Measurements from ENCODE around the gene NDUFV2. TPM values are rescaled to one million over a fixed set of nuclear protein-coding genes. Genes with fewer than 3 reads are reported as not detected.

NDUFV2 gene
- total RNA-seq, 1 experiment from 2014 or later = 211 TPM

DNA sequence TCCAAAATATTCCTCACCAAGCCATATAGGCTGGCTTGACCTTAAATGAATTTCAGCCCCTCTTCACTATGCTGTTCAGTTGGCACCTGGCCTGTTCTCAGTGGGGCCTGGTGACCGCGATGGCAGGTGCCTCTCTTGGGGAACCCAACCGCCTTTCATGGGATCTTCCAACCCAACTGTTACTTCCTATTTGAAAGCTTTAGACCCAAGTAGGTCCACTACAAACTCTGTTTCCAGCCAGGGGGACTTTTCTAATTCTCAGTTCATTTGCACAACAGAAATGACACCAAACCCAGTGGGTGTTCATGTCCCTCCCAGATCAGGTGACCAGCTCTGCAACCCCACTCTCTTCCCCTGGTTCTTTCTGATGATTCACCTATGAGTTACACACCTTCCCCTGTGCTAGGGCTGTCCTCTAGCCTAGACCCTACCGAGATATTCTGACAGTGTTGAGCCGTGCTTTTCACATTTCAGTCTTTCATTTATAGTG lies 35.6 kb upstream of the NDUFV2 start:
- Histone ChIP-seq H3K27me3 (replicated peaks; ENCODE audit: control insufficient read depth, insufficient read depth, low read length) (no peaks in the 10 kb centered on the region), H3K36me3 (ENCODE audit: control insufficient read depth, insufficient read depth, low read length) (no peaks in the 10 kb centered on the region), H3K4me3 (ENCODE audit: low read depth, low read length) (no peak overlapping the region), H3K4me1 (no peaks in the 10 kb centered on the region; the same call in 1 of the 2 replicates), H3K9me3 (no peaks in the 10 kb centered on the region)
- Mint-ChIP-seq H3K36me3 (ENCODE audit: insufficient read depth, unreplicated experiment) (no peaks in the 10 kb centered on the region), H3K4me3 (ENCODE audit: unreplicated experiment) (no peak overlapping the region), H3K4me1 (ENCODE audit: low read depth, unreplicated experiment) (peaks cover 14% of the 10 kb centered on the region), H3K9me3 (ENCODE audit: unreplicated experiment) (no peaks in the 10 kb centered on the region), H3K27ac (ENCODE audit: unreplicated experiment) (no peak overlapping the region), H3K27me3 (ENCODE audit: insufficient read depth, unreplicated experiment) (no peaks in the 10 kb centered on the region)
- ChIA-PET CTCF (no interaction called here), POLR2A (interaction anchor here (0.6 kb wide), 1 partner anchor 408 kb away, joined by 5 read pairs; no protein-coding TSS in a partner anchor)
- no peak for DNase-seq
- intact Hi-C loops (cut with micrococcal nuclease; ENCODE audit: unreplicated experiment) = no loop called here
- BruUV-seq (replicated peaks) = no TSS peak
- TF ChIP-seq CTCF (IDR thresholded peaks at IDR 0.05; ENCODE audit: insufficient read depth in 1 of 2, low read depth in 1 of 2, low read length in 1 of 2, severe bottlenecking in 1 of 2, unreplicated experiment in 1 of 2) = no peak

DNA sequence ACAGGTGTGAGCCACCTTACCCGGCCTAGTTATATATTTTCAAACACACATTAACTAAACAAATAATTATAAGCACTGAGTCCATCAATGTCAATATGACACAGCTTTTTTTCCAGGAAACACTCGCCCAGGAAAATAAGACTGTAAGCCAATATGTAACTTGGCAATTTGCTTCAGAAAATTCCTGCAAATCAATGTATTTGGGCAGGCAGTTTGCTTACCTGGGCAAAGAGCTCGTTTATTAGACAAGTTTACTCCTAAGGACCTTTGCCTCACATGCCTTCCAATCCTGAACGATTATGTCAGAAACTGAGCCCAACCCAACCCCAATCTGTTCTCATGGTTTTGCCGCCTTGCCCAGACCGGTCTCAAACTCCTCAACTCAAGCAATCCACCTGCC lies 34.7 kb upstream of the NDUFV2 start:
- Histone ChIP-seq H3K9me3 (no peaks in the 10 kb centered on the region), H3K4me1 (no peaks in the 10 kb centered on the region; the same call in 1 of the 2 replicates), H3K27me3 (replicated peaks; ENCODE audit: control insufficient read depth, insufficient read depth, low read length) (no peaks in the 10 kb centered on the region), H3K4me3 (ENCODE audit: low read depth, low read length) (no peak overlapping the region), H3K36me3 (ENCODE audit: control insufficient read depth, insufficient read depth, low read length) (no peaks in the 10 kb centered on the region)
- DNase-seq = no peak
- H3K4me1 Mint-ChIP-seq (ENCODE audit: low read depth, unreplicated experiment) = peaks cover 14% of the 10 kb centered on the region
- no peak for TF ChIP-seq CTCF (IDR thresholded peaks at IDR 0.05; ENCODE audit: insufficient read depth in 1 of 2, low read depth in 1 of 2, low read length in 1 of 2, severe bottlenecking in 1 of 2, unreplicated experiment in 1 of 2)
- no peaks in the 10 kb centered on the region for H3K9me3 Mint-ChIP-seq (ENCODE audit: unreplicated experiment)
- H3K36me3 Mint-ChIP-seq (ENCODE audit: insufficient read depth, unreplicated experiment) = no peaks in the 10 kb centered on the region
- BruUV-seq (replicated peaks) = no TSS peak
- H3K4me3 Mint-ChIP-seq (ENCODE audit: unreplicated experiment) = no peak overlapping the region
- ChIA-PET CTCF (no interaction called here), POLR2A (no interaction called here)
- intact Hi-C loops (cut with micrococcal nuclease; ENCODE audit: unreplicated experiment) = no loop called here
- no peaks in the 10 kb centered on the region for H3K27me3 Mint-ChIP-seq (ENCODE audit: insufficient read depth, unreplicated experiment)
- no peak overlapping the region for H3K27ac Mint-ChIP-seq (ENCODE audit: unreplicated experiment)

DNA sequence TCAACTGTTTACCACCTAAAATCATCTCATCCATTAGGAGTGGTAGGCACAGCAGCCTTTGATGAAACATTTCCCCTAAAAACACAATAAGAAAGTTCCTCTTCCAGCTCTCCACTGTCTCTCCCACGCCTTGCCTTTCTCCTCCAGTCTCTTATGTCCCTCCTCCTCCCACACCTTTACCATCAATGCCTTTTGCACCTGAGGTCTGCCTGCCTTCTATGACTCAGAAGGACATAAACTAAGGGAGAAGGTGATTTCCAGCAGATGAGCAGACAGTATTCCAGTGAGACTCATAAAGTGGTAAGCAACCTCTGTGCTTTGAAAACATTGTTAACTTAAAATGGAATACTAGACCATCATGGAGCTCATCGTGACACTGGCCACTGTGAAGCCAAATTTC lies 34.2 kb upstream of the NDUFV2 start:
- intact Hi-C loops (cut with micrococcal nuclease; ENCODE audit: unreplicated experiment) = no loop called here
- H3K27ac Mint-ChIP-seq (ENCODE audit: unreplicated experiment) = no peak overlapping the region
- ChIA-PET POLR2A (no interaction called here), CTCF (no interaction called here)
- H3K27me3 ChIP-seq (replicated peaks; ENCODE audit: control insufficient read depth, insufficient read depth, low read length) = no peaks in the 10 kb centered on the region
- no peak for TF ChIP-seq CTCF (IDR thresholded peaks at IDR 0.05; ENCODE audit: insufficient read depth in 1 of 2, low read depth in 1 of 2, low read length in 1 of 2, severe bottlenecking in 1 of 2, unreplicated experiment in 1 of 2)
- no peak for DNase-seq
- BruUV-seq (replicated peaks) = no TSS peak
- H3K27me3 Mint-ChIP-seq (ENCODE audit: insufficient read depth, unreplicated experiment) = no peaks in the 10 kb centered on the region
- H3K4me1 ChIP-seq = no peaks in the 10 kb centered on the region; the same call in 1 of the 2 replicates
- no peaks in the 10 kb centered on the region for H3K36me3 ChIP-seq (ENCODE audit: control insufficient read depth, insufficient read depth, low read length)
- H3K4me1 Mint-ChIP-seq (ENCODE audit: low read depth, unreplicated experiment) = peaks cover 14% of the 10 kb centered on the region
- H3K4me3 ChIP-seq (ENCODE audit: low read depth, low read length) = no peak overlapping the region
- no peak overlapping the region for H3K4me3 Mint-ChIP-seq (ENCODE audit: unreplicated experiment)
- no peaks in the 10 kb centered on the region for H3K9me3 ChIP-seq
- H3K36me3 Mint-ChIP-seq (ENCODE audit: insufficient read depth, unreplicated experiment) = no peaks in the 10 kb centered on the region
- no peaks in the 10 kb centered on the region for H3K9me3 Mint-ChIP-seq (ENCODE audit: unreplicated experiment)
